Measurements from ENCODE around the gene CPNE8. TPM values are rescaled to one million over a fixed set of nuclear protein-coding genes. Genes with fewer than 3 reads are reported as not detected.

Gene CPNE8
- total and polyA plus RNA-seq, 10 of the 15 experiments (the other 5 are each of a cell fraction or from before 2014, with no cell fraction given) = 11.3 to 38.4 (median 18.9) TPM

DNA sequence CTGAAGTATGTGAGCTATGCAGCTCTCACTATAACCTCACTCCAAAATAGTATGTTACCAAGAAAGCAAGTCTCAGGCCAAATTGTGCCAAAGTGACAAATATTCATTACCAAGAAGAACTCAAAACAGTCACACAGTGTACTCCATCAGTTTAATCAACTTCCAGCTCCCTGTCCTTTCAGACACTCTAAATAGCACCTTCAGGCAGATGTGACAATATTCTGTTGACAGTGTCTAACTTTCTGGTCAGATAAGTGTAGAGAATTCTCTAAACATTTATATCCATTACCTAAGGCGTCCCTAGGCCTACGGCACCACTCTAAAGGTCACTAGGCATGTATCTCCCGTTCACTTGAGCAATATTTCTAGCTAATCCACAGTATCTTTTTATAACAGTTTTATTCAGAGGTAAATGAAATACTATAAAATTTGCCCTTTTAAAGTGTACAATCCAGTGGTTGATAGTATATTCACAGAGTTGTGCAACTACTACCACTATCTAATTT, 21.7 kb downstream of the CPNE8 start:
- no peak overlapping the region for H2AFZ ChIP-seq (ENCODE audit: control insufficient read depth, low read depth, low read length)
- peaks cover 3% of the 10 kb centered on the region; the same call in 2 of the 3 replicates for H3K9me3 ChIP-seq (replicated peaks; ENCODE audit: control insufficient read depth, insufficient read depth, low read length)
- H3K4me3 ChIP-seq = no peak overlapping the region
- ATAC-seq (peak; percentile 2), FAIRE-seq (peak; percentile 23), DNase-seq (ENCODE audit: low read depth, low spot score) (no peak)
- H3K27ac ChIP-seq (ENCODE audit: control insufficient read depth, insufficient read depth) = no peak overlapping the region
- ChIA-PET POLR2A (interaction anchor here (1.2 to 1.6 kb wide), 3 partner anchors 12 to 21 kb away, joined by 3 to 5 read pairs (median 3); no protein-coding TSS in a partner anchor), CTCF (interaction anchor here (0.8 to 4.7 kb wide), 8 partner anchors 9 to 218 kb away, joined by 3 to 23 read pairs (median 4); partner anchors contain the start of gene CPNE8), SMC1A (ENCODE audit: uncharacterized antibody, unreplicated experiment) (interaction anchor here (0.6 to 4.4 kb wide), 15 partner anchors 9 to 176 kb away, joined by 3 to 38 read pairs (median 4); partner anchors contain the start of gene CPNE8), RAD21 (ENCODE audit: unreplicated experiment) (interaction anchor here (1.9 to 14.3 kb wide), 3 partner anchors 17 to 112 kb away, joined by 6 to 170 read pairs (median 7); partner anchors contain the start of gene CPNE8)
- no peak overlapping the region for H3K4me2 ChIP-seq (ENCODE audit: control insufficient read depth, insufficient read depth)
- no peaks in the 10 kb centered on the region for H4K20me1 ChIP-seq (ENCODE audit: control insufficient read depth, insufficient read depth)
- TF ChIP-seq PAX8 (IDR thresholded peaks at IDR 0.05) = no peak
- TF ChIP-seq NKRF (conservative IDR thresholded peaks at IDR 0.05) = no peak
- no peak for TF ChIP-seq EZH2 (IDR thresholded peaks at IDR 0.05; ENCODE audit: borderline replicate concordance, control insufficient read depth, low read depth, low read length)
- no peak for TF ChIP-seq HDGF (IDR thresholded peaks at IDR 0.05)
- no peak for TF ChIP-seq CUX1 (IDR thresholded peaks at IDR 0.05; ENCODE audit: insufficient replicate concordance, low read depth, low read length)
- TF ChIP-seq SUZ12 (IDR thresholded peaks at IDR 0.05; ENCODE audit: unreplicated experiment) = no peak
- intact Hi-C loops (cut with micrococcal nuclease; ENCODE audit: unreplicated experiment) = no loop called here
- H3K79me2 ChIP-seq (ENCODE audit: control insufficient read depth, insufficient read depth, low read length) = peaks cover 36% of the 10 kb centered on the region
- no peaks in the 10 kb centered on the region for H3K36me3 ChIP-seq (ENCODE audit: control insufficient read depth in 2 of 2, insufficient read depth in 2 of 2, low read length in 1 of 2)
- in situ Hi-C loops (cut with MboI) = loop anchor here (25.0 kb wide), 3 partner anchors 96 to 729 kb away; partner anchors contain the start of genes ABCD2 and KIF21A
- WGBS (ENCODE audit: insufficient coverage, insufficient replicate concordance, low lambda C conversion rate, missing lambda C conversion rate) = 95% methylated on average over 3 of the region's 3 CpGs
- BruUV-seq (replicated peaks) = no TSS peak
- no peaks in the 10 kb centered on the region for H3K4me1 ChIP-seq (ENCODE audit: control insufficient read depth, insufficient read depth, low read length)
- no peak overlapping the region for H3K9ac ChIP-seq (ENCODE audit: control insufficient read depth, insufficient read depth, low read length)
- H3K27me3 ChIP-seq (replicated peaks in 1 of 2; ENCODE audit: control insufficient read depth in 2 of 2, insufficient read depth in 2 of 2, low read length in 1 of 2) = no peaks in the 10 kb centered on the region
